Epidermal melanocyte (primary cell): ENCODE data around the gene OR4C13.
"Not testable (repeated sequence)": the region's sequence is repeated elsewhere in the genome, so short reads cannot be mapped to it uniquely, and the experiment has no call there.

ENCODE experiments used
- DNase-seq: peaks from one replicate; pipeline ENCODE4 v3.0.0; 2011; ENCODE audit warnings: low spot score; ENCODE audit not compliant: insufficient read length

Gene OR4C13

DNA sequence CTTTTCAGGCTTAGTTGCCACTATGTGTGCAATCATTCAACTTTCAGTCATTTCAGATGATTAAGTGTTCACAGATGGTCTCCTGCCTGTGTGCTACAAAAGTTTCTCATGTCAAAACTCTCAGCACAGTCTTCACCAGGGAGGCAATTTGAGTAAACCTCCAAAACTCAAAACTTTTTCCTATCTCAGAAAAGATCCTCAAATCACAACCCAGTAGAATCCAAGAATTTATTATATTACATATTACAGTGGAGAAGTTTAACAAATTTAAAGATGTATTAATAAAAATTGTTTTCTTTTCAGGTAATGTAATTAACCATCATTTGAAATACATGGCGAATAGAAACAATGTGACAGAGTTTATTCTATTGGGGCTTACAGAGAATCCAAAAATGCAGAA is at the start of gene OR4C13:
Gene OR4C13, plus strand, starts transcription at position 301 of the 400 bp plus-strand sequence. Its CDS starts 32 bp downstream, at position 333.
- DNase-seq = no peak

DNA sequence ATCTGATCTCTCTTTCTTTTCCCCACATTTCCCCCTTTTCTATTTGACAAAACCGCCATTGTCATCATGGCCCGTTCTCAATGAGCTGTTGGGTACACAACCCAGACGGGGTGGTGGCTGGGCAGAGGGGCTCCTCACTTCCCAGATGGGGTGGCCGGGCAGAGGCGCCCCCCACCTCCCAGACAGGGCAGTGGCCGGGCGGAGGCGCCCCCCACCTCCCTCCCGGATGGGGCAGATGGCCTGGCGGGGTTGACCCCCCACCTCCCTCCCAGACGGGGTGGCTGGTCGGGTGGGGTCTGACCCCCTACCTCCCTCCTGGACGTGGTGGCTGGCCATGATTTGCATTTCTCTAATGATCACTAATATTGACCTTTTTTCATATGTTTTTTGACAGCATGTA is 40.7 kb upstream of the OR4C13 start:
- not testable (repeated sequence) for DNase-seq

DNA sequence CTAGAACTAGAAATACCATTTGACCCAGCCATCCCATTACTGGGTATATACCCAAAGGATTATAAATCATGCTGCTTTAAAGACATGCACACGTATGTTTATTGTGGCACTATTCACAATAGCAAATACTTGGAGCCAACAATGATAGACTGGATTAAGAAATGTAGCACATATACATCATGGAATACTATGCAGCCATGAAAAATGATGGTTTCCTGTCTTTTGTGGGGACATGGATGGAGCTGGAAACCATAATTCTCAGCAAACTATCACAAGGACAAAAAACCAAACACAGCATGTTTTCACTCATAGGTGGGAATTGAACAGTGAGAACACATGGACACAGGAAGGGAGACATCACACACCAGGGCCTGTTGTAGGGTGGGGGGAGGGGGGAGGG is 3.5 kb upstream of the OR4C13 start:
- not testable (repeated sequence) for DNase-seq

DNA sequence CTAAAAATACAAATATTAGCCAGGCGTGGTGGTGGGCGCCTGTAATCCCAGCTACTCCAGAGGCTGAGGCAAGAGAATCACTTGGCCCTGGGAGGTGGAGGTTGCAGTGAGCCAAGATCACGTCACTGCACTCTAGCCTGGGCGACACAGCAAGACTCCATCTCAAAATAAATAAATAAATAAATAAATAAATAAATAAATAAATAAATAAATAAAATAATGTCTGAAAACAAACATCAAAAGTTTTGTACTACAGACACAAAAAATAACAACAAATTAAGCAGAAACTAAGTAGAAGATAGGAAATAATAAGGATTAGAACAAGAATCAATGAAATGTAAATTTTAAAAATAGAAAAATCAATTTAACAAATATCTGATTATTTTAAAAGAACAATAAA is 21.2 kb downstream of the OR4C13 start:
- DNase-seq = not testable (repeated sequence)

DNA sequence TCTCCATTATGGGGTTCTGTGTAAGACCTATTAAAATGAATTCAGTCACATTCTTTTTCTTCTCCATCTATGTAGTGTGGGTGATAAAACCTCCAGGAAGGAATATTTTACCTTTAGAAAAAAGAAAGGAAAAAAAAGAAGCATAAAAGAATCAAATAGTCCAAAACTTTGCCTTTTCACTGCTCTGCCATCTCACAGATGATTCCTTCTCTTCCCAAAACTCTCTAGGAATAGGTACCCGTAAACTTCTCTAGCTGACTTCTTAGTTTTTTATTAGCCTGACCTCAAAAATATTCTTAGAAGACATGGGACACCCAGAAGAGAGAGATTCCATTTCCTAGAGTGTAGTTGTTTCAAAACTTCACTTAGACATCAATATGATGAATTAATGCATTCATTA is 30.2 kb downstream of the OR4C13 start, which contains the start of gene OR4C12:
Gene OR4C12, minus strand, starts transcription at position 101 of the 400 bp plus-strand sequence. Its CDS starts 34 bp downstream, at position 67.
- DNase-seq = not testable (repeated sequence)

DNA sequence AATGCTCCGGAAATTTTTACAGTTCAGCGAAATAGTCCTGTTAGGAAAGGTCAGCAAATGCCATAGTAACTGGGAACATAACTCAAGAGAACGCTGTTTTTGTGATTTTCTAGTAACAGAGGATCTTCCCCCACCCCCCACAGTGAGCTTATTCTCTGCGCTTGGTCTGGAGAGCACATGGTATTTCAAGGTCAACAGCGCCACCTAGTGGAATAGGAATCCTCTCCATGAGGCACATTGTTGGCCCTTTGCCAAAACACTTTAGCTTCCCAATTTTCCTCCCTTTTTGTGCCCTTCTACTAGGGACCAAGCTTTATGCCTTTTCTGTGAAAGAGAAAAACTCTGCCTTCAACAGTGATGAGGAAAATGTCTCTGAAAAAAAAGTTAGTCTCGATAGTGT is 43.4 kb downstream of the OR4C13 start:
- no peak for DNase-seq
